Measurements from ENCODE around the gene ARHGAP10.

The ARHGAP10 gene

DNA sequence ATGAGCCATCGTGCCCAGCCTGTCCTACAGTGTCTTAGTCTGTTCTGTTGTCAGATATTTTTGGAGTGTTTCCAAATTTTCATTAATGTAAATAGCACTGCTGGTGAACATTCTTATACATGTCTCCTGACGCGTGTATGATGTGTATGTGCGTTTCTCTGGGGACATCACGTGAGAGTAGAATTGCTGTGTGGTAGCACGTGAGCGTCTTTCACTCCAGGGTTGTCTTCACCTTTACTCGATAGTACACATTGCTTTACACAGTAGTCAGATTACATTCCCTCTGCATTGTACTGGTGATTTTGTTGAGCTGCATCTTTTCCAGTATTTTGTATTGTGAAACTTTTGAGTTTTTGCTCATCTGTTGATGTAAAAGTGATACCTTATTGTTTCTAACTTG is 60.0 kb downstream of the ARHGAP10 start:
- H3K27me3 ChIP-seq (ENCODE audit: insufficient read depth, low read length, poor library complexity): no peaks in the 10 kb centered on the region
- no peak for DNase-seq
- H3K4me1 ChIP-seq (ENCODE audit: insufficient read depth, low read length): no peaks in the 10 kb centered on the region
- H3K36me3 ChIP-seq (ENCODE audit: insufficient read depth, low read length): no peaks in the 10 kb centered on the region
- H3K4me3 ChIP-seq (ENCODE audit: low read depth in 1 of 2, low read length in 2 of 2): no peak overlapping the region
- no peak overlapping the region for H2AFZ ChIP-seq (ENCODE audit: low read depth, low read length)
- no peak overlapping the region for H3K4me2 ChIP-seq (ENCODE audit: insufficient read depth, low read length)
- TF ChIP-seq, protein P1, sequence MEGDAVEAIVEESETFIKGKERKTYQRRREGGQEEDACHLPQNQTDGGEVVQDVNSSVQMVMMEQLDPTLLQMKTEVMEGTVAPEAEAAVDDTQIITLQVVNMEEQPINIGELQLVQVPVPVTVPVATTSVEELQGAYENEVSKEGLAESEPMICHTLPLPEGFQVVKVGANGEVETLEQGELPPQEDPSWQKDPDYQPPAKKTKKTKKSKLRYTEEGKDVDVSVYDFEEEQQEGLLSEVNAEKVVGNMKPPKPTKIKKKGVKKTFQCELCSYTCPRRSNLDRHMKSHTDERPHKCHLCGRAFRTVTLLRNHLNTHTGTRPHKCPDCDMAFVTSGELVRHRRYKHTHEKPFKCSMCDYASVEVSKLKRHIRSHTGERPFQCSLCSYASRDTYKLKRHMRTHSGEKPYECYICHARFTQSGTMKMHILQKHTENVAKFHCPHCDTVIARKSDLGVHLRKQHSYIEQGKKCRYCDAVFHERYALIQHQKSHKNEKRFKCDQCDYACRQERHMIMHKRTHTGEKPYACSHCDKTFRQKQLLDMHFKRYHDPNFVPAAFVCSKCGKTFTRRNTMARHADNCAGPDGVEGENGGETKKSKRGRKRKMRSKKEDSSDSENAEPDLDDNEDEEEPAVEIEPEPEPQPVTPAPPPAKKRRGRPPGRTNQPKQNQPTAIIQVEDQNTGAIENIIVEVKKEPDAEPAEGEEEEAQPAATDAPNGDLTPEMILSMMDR (IDR thresholded peaks at IDR 0.05; ENCODE audit: borderline replicate concordance, extremely low read depth, low read length, poor library complexity, severe bottlenecking): no peak
- no peak for TF ChIP-seq EZH2 (IDR thresholded peaks at IDR 0.05; ENCODE audit: borderline replicate concordance, low read depth, low read length, severe bottlenecking)
- H3K9me3 ChIP-seq (ENCODE audit: insufficient read depth, low read length, severe bottlenecking): no peaks in the 10 kb centered on the region
- H3K9ac ChIP-seq (ENCODE audit: low read depth, low read length): no peak overlapping the region
- no peaks in the 10 kb centered on the region for H3K79me2 ChIP-seq (ENCODE audit: insufficient read depth, low read length)
- no peak overlapping the region for H3K27ac ChIP-seq (ENCODE audit: low read length)
- H4K20me1 ChIP-seq (ENCODE audit: insufficient read depth, low read length): no peaks in the 10 kb centered on the region
- no peak for ATAC-seq (ENCODE audit: insufficient read depth, low read depth)

DNA sequence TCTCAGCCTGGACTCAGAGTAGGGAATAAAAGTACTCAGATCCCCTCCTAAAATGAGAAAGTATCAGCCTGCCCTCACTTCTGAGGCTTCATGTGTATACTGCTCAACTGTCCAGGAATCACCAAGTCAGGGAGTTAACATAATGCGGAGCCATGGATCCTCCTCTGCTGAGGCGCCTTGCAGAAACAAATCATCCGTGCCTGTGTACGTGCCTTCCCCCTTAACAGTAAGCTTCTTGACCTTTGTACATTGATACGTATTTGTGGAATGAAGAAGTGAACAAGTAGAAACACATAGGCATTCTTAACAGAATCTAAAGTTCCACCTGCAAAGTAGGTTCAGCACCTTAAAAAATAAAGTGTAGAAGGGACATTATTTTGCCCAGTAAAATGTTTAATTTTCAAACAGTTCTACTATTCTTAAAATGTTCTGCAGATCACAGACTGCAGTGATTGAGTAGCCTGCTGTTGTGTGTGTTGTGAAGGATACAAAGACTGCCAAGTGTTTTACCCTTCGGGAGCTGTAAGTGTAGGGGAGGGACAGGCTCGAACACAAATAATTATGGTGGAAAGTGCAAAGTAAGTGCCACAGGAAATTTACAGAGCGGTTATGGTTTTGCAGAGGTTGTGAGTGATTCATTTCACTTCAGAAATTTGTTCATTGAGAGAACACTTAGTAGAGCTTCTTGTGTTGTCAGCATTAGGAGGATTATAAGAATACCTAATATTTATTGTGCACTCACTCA is 61.9 kb downstream of the ARHGAP10 start:
- Histone ChIP-seq H3K4me1 (ENCODE audit: insufficient read depth, low read length) (no peaks in the 10 kb centered on the region), H3K79me2 (ENCODE audit: insufficient read depth, low read length) (no peaks in the 10 kb centered on the region), H3K27me3 (ENCODE audit: insufficient read depth, low read length, poor library complexity) (no peaks in the 10 kb centered on the region), H3K9me3 (ENCODE audit: insufficient read depth, low read length, severe bottlenecking) (no peaks in the 10 kb centered on the region), H2AFZ (ENCODE audit: low read depth, low read length) (no peak overlapping the region), H3K9ac (ENCODE audit: low read depth, low read length) (no peak overlapping the region), H3K4me3 (ENCODE audit: low read depth in 1 of 2, low read length in 2 of 2) (no peak overlapping the region), H4K20me1 (ENCODE audit: insufficient read depth, low read length) (no peaks in the 10 kb centered on the region), H3K36me3 (ENCODE audit: insufficient read depth, low read length) (no peaks in the 10 kb centered on the region), H3K4me2 (ENCODE audit: insufficient read depth, low read length) (no peak overlapping the region), H3K27ac (ENCODE audit: low read length) (no peak overlapping the region)
- TF ChIP-seq, protein P1 (IDR thresholded peaks at IDR 0.05; ENCODE audit: borderline replicate concordance, extremely low read depth, low read length, poor library complexity, severe bottlenecking): no peak
- TF ChIP-seq EZH2 (IDR thresholded peaks at IDR 0.05; ENCODE audit: borderline replicate concordance, low read depth, low read length, severe bottlenecking): no peak
- no peak for DNase-seq
- no peak for ATAC-seq (ENCODE audit: insufficient read depth, low read depth)

DNA sequence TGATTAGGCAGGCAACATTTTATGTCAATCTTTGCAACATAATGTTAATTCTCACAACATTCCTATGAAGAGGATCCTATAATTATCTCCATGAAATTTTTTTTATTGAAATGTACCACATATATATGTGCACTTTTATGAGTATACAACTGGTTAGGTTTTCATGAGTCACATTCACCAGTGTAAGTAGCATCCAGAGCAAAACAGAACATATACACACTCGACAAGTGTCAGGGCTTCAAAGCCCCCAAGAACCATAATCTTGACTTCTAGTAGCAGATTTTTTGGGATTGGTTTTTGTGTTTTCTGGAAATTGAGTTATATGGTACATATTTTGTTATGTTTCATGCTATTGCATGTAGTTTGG is 62.4 kb downstream of the ARHGAP10 start:
- Histone ChIP-seq H4K20me1 (ENCODE audit: insufficient read depth, low read length) (no peaks in the 10 kb centered on the region), H3K27ac (ENCODE audit: low read length) (no peak overlapping the region), H3K9me3 (ENCODE audit: insufficient read depth, low read length, severe bottlenecking) (no peaks in the 10 kb centered on the region), H3K9ac (ENCODE audit: low read depth, low read length) (no peak overlapping the region), H3K4me3 (ENCODE audit: low read depth in 1 of 2, low read length in 2 of 2) (no peak overlapping the region), H3K4me1 (ENCODE audit: insufficient read depth, low read length) (no peaks in the 10 kb centered on the region), H3K79me2 (ENCODE audit: insufficient read depth, low read length) (no peaks in the 10 kb centered on the region), H2AFZ (ENCODE audit: low read depth, low read length) (no peak overlapping the region), H3K27me3 (ENCODE audit: insufficient read depth, low read length, poor library complexity) (no peaks in the 10 kb centered on the region), H3K36me3 (ENCODE audit: insufficient read depth, low read length) (no peaks in the 10 kb centered on the region), H3K4me2 (ENCODE audit: insufficient read depth, low read length) (no peak overlapping the region)
- ATAC-seq (ENCODE audit: insufficient read depth, low read depth) (no peak), DNase-seq (no peak)
- TF ChIP-seq, protein P1 (IDR thresholded peaks at IDR 0.05; ENCODE audit: borderline replicate concordance, extremely low read depth, low read length, poor library complexity, severe bottlenecking): no peak
- TF ChIP-seq EZH2 (IDR thresholded peaks at IDR 0.05; ENCODE audit: borderline replicate concordance, low read depth, low read length, severe bottlenecking): no peak

All from DND-41 (cell line).